SK-N-SH treated with all-trans-retinoic acid at 6 μM for 48 hours (cell line): ENCODE results near the gene NKAIN4.

Source experiments
- CSDC2 ChIP-seq: fragments of 250-450 bp; sonication (Bioruptor Pico); IDR thresholded peaks from 2 replicates; pipeline ENCODE4 v1.5.0; 2020; ENCODE audit warnings: mild to moderate bottlenecking, moderate library complexity
- CSRNP3 ChIP-seq: fragments of 250-450 bp; sonication (Bioruptor Pico); IDR thresholded peaks from 2 replicates; pipeline ENCODE4 v1.5.1; 2021; ENCODE audit warnings: mild to moderate bottlenecking, moderate library complexity
- POU6F1 ChIP-seq: fragments of 250-450 bp; sonication (Bioruptor Pico); IDR thresholded peaks from 2 replicates; pipeline ENCODE4 v1.8.0; 2021; ENCODE audit warnings: low read depth, mild to moderate bottlenecking, moderate library complexity, borderline replicate concordance
- RARB ChIP-seq: fragments of 250-450 bp; sonication (Bioruptor Pico); IDR thresholded peaks from 2 replicates; pipeline ENCODE4 v1.8.0; 2021; ENCODE audit warnings: mild to moderate bottlenecking, moderate library complexity
- SNAI2 ChIP-seq: fragments of 250-450 bp; sonication (Bioruptor Pico); IDR thresholded peaks from 2 replicates; pipeline ENCODE4 v1.5.0; 2020; ENCODE audit warnings: mild to moderate bottlenecking, moderate library complexity
- ZC3H10 ChIP-seq: fragments of 250-450 bp; sonication (Bioruptor Pico); IDR thresholded peaks from 2 replicates; pipeline ENCODE4 v1.5.1; 2021; ENCODE audit warnings: mild to moderate bottlenecking, moderate library complexity
- ZFP3 ChIP-seq: fragments of 250-450 bp; sonication (Bioruptor Pico); IDR thresholded peaks from 2 replicates; pipeline ENCODE4 v1.5.0; 2020; ENCODE audit warnings: mild to moderate bottlenecking, moderate library complexity
- ZFP30 ChIP-seq: fragments of 450-650 bp; formaldehyde crosslinking; IDR thresholded peaks from 2 replicates; pipeline ENCODE4 v1.5.0; 2022; ENCODE audit warnings: mild to moderate bottlenecking, moderate library complexity

GRCh38 chr20:63212792-63213191 is 41.5 kb downstream of the NKAIN4 start:
- TF ChIP-seq RARB (CRISPR knock-in tag) (no peak), ZC3H10 (CRISPR knock-in tag) (no peak), ZFP30 (CRISPR knock-in tag) (no peak), ZFP3 (no peak), POU6F1 (no peak), CSDC2 (CRISPR knock-in tag) (no peak), CSRNP3 (CRISPR knock-in tag) (no peak), SNAI2 (CRISPR knock-in tag) (no peak)
